Ishikawa (cell line): ENCODE data around the gene SHISA9.

Experiments
- CEBPB ChIP-seq: IDR thresholded peaks from 2 replicates; pipeline ENCODE4 v1.6.1; 2012
- CREB1 ChIP-seq: IDR thresholded peaks from 2 replicates; pipeline ENCODE4 v1.6.1; 2012; ENCODE audit warnings: low read depth
- EGR1 ChIP-seq: IDR thresholded peaks from 2 replicates; pipeline ENCODE4 v1.6.1; 2012
- EP300 ChIP-seq: IDR thresholded peaks from 2 replicates; pipeline ENCODE4 v1.6.1; 2012; ENCODE audit warnings: borderline replicate concordance
- FOXM1 ChIP-seq: IDR thresholded peaks from 2 replicates; pipeline ENCODE4 v1.6.1; 2012; ENCODE audit warnings: low read depth, borderline replicate concordance
- NFIC ChIP-seq: IDR thresholded peaks from 2 replicates; pipeline ENCODE4 v1.6.1; 2012
- RAD21 ChIP-seq: IDR thresholded peaks from 2 replicates; pipeline ENCODE4 v1.6.1; 2012; ENCODE audit warnings: low read depth
- TAF1 ChIP-seq: IDR thresholded peaks from 2 replicates; pipeline ENCODE4 v1.6.1; 2012; ENCODE audit warnings: low read depth, mild to moderate bottlenecking
- TCF12 ChIP-seq: IDR thresholded peaks from 2 replicates; pipeline ENCODE4 v1.6.1; 2012; ENCODE audit warnings: low read depth
- TEAD4 ChIP-seq: IDR thresholded peaks from 2 replicates; pipeline ENCODE4 v1.6.1; 2012
- YY1 ChIP-seq: IDR thresholded peaks from 2 replicates; pipeline ENCODE4 v1.6.1; 2012; ENCODE audit warnings: low read depth
- ZBTB7A ChIP-seq: IDR thresholded peaks from 2 replicates; pipeline ENCODE4 v1.6.1; 2012; ENCODE audit warnings: low read depth
- TF ChIP-seq, protein P1 (sequence below): IDR thresholded peaks from 2 replicates; pipeline ENCODE4 v1.6.1; 2012; ENCODE audit warnings: low read depth, mild to moderate bottlenecking
- TF ChIP-seq, protein P2 (sequence below): IDR thresholded peaks from 2 replicates; pipeline ENCODE4 v1.6.1; 2012
- TF ChIP-seq, protein P3 (sequence below): IDR thresholded peaks from 2 replicates; pipeline ENCODE4 v1.6.1; 2012

The SHISA9 gene

DNA sequence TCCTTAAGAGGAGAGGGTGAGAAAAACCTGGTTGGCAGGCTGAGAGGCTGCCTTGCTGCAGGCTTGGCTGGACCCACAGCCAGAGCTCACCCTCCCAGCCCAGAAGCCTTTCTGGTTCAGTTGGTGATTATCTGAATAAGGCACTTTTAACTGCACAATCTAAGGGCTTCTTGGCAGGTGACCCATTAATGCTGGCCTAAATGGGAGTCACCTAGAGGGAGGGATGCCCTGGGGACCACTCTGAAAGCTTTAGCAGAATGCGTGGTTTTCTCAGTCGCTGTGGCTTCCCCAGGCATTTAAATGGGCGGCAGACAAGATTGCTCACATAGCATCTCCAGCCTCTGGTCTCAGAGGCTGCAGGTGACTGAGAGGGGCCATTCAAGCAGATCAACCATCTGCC lies 33.2 kb upstream of the SHISA9 start:
- TF ChIP-seq CREB1 = no peak
- TF ChIP-seq, protein P1, sequence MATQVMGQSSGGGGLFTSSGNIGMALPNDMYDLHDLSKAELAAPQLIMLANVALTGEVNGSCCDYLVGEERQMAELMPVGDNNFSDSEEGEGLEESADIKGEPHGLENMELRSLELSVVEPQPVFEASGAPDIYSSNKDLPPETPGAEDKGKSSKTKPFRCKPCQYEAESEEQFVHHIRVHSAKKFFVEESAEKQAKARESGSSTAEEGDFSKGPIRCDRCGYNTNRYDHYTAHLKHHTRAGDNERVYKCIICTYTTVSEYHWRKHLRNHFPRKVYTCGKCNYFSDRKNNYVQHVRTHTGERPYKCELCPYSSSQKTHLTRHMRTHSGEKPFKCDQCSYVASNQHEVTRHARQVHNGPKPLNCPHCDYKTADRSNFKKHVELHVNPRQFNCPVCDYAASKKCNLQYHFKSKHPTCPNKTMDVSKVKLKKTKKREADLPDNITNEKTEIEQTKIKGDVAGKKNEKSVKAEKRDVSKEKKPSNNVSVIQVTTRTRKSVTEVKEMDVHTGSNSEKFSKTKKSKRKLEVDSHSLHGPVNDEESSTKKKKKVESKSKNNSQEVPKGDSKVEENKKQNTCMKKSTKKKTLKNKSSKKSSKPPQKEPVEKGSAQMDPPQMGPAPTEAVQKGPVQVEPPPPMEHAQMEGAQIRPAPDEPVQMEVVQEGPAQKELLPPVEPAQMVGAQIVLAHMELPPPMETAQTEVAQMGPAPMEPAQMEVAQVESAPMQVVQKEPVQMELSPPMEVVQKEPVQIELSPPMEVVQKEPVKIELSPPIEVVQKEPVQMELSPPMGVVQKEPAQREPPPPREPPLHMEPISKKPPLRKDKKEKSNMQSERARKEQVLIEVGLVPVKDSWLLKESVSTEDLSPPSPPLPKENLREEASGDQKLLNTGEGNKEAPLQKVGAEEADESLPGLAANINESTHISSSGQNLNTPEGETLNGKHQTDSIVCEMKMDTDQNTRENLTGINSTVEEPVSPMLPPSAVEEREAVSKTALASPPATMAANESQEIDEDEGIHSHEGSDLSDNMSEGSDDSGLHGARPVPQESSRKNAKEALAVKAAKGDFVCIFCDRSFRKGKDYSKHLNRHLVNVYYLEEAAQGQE = no peak
- no peak for TF ChIP-seq ZBTB7A
- no peak for TF ChIP-seq NFIC
- no peak for TF ChIP-seq EGR1
- TF ChIP-seq CEBPB = no peak
- TF ChIP-seq FOXM1 = no peak
- TF ChIP-seq TEAD4 = no peak
- no peak for TF ChIP-seq RAD21
- TF ChIP-seq YY1 = no peak
- no peak for TF ChIP-seq TCF12
- no peak for TF ChIP-seq EP300
- TF ChIP-seq, protein P2, sequence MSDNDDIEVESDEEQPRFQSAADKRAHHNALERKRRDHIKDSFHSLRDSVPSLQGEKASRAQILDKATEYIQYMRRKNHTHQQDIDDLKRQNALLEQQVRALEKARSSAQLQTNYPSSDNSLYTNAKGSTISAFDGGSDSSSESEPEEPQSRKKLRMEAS = no peak
- no peak for TF ChIP-seq TAF1
- TF ChIP-seq, protein P3, sequence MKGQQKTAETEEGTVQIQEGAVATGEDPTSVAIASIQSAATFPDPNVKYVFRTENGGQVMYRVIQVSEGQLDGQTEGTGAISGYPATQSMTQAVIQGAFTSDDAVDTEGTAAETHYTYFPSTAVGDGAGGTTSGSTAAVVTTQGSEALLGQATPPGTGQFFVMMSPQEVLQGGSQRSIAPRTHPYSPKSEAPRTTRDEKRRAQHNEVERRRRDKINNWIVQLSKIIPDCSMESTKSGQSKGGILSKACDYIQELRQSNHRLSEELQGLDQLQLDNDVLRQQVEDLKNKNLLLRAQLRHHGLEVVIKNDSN = no peak

DNA sequence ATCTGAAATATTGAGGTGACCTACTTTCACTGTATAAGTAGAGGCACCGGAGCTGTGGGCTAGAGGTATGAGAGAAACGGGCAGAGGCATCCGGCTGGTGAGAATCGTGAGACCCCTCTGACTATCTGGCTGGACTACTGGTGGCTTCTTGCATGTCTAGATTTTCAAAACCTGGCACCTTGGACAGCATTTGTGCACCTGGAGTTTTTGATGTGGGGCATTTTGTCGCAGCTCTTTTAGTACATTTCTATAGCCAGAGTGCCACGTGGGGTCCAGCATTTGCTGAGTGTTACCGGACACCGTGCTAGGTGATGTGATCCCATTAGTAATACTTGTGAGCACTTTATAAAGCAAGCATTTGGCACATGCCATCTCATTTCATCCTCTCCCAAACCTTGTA lies 32.6 kb upstream of the SHISA9 start:
- TF ChIP-seq EP300 (no peak), YY1 (no peak)

DNA sequence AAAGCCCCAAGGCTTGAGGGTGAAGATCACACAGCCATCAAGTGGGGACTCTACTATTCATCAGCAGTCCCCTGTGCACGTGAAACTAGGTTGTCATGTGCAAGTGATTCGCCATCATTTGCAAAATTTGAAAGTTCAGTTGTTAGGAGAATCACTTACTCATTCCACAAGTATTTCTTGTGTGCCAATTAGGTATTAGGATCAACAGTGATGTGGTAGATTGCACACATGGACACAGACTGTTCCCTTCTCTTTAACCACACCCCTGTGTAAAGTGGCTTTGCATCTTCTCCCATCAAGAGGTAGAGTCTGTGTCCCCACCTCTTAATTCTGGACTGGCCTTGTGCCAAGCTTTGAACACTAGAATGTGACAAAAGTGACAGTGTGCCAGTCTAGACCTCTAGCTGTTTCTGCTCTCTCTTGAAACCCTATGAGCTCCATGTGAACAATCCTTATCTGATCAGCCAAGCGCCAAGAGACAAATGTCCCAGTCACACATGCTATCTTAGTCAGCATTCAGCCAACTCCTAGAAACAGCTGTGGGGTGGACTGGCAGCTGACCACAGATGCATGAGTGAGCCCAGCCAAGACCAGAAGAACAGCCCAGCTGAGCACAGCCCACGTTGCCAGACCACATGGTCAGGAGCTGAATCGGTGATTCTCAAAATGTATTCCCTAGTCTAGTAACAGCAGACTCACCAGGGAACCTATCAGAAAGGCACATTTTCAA lies 31.5 kb upstream of the SHISA9 start:
- TF ChIP-seq EGR1 = no peak
- TF ChIP-seq CREB1 = no peak
- TF ChIP-seq ZBTB7A = no peak
- TF ChIP-seq, protein P2 = no peak
- no peak for TF ChIP-seq NFIC

DNA sequence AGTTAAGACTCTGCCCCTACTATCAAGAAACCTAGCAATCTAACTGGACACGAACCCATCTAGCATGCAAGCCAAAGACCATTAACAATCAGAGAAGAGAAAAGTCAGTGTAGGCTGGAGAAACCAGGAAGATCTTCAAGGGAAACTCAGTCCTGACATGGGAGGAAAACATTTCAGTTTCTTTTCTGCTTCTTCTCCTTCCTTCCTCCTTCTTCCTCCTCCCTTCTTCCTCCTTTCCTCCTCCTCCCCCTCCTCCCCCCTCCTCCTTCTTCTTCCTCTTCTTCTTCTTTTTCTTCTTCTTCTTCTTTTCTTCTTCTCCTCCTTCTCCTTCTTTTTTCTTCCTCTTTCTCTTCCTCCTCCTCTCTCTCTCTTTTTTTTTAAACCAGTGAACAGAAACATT lies 29.6 kb upstream of the SHISA9 start:
- TF ChIP-seq, protein P2 = no peak
- TF ChIP-seq, protein P1 = no peak
- TF ChIP-seq CREB1 = no peak
- no peak for TF ChIP-seq EGR1
- no peak for TF ChIP-seq EP300
- TF ChIP-seq, protein P3 = no peak
- TF ChIP-seq TEAD4 = no peak
- TF ChIP-seq NFIC = no peak
- no peak for TF ChIP-seq RAD21

DNA sequence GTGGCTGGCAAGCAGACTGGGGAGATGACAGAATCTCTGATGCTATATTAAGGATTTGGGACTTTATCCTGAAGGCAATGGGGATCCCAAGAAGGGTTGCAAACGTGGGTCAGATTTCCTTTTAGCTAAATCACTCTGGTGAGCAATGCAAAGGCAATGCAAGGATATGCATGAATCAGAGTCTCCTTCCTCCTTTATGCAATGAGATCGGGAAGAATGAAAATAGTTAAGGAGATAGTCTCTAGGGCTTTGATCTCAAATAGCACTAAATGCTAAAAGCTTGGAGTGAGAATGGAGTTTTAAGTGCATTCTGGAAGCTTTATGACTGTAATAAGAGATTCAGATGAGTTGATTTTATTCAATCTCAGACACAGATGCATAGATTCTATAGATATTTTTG lies 27.2 kb upstream of the SHISA9 start:
- no peak for TF ChIP-seq TAF1
- TF ChIP-seq FOXM1 = no peak
- TF ChIP-seq EGR1 = no peak
- TF ChIP-seq, protein P1 = no peak
- TF ChIP-seq CEBPB = no peak
- TF ChIP-seq EP300 = no peak
- no peak for TF ChIP-seq TCF12
- TF ChIP-seq, protein P2 = no peak
- TF ChIP-seq RAD21 = no peak
